Measurements from ENCODE around the gene PDE6H. TPM values are rescaled to one million over a fixed set of nuclear protein-coding genes. Genes with fewer than 3 reads are reported as not detected.

The PDE6H gene
- total RNA-seq, 1 donor, result not detected

DNA sequence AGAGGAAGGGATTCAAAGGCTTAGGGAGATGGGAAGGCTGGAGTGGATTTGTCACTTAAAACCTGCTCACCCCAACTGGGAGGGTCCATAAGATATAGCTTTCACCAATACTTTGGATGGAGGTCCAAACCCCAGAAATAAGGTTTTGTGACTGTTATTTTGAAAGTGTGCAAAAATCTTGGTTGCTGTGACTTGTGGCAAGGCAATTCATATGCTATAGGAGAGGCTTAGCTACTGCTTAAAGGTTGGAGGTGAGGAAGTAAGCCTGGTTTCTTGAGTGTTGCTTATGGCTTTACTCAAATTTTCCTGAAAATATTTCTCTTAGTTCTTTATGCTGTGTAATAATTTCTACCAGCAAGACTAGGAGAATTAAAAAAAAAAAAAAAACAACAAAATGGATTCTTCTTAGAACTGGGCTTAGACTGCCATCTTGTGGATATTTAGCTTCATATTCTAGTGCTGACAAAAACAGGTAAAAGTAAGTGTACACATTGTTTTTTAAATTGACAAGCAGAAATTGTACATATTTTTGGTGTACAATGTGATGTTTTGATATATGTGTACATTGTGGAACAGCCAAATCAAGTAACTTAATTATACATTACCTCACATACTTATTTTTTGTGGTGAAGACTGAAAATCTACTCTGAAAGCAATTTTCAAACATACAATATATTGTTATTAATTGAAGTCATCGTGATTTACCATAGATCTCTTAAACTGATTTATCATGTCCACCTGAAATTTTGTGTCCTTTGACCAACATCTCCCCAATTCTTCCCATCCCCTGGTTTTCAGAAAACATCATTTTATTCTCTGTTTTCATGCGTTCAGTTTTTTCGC is 23.0 kb downstream of the PDE6H start:
- Histone ChIP-seq H2AFZ (ENCODE audit: low read length) (no peak overlapping the region), H3K4me3 (ENCODE audit: insufficient read depth, low read length) (no peak overlapping the region), H3K4me2 (ENCODE audit: insufficient read depth, low read length) (no peak overlapping the region), H3K9me3 (ENCODE audit: low read depth, low read length) (no peaks in the 10 kb centered on the region), H3K27ac (ENCODE audit: low read depth, low read length) (no peak overlapping the region), H3K4me1 (ENCODE audit: insufficient read depth, low read length) (no peaks in the 10 kb centered on the region), H3K27me3 (ENCODE audit: insufficient read depth, low read length) (no peaks in the 10 kb centered on the region), H3K79me2 (ENCODE audit: insufficient read depth, low read length) (no peaks in the 10 kb centered on the region), H3K36me3 (ENCODE audit: insufficient read depth, low read length) (no peaks in the 10 kb centered on the region), H4K20me1 (ENCODE audit: insufficient read depth, low read length) (no peaks in the 10 kb centered on the region)
- DNase-seq (ENCODE audit: insufficient read length, low spot score, missing footprints), result no peak
- TF ChIP-seq, protein P1, sequence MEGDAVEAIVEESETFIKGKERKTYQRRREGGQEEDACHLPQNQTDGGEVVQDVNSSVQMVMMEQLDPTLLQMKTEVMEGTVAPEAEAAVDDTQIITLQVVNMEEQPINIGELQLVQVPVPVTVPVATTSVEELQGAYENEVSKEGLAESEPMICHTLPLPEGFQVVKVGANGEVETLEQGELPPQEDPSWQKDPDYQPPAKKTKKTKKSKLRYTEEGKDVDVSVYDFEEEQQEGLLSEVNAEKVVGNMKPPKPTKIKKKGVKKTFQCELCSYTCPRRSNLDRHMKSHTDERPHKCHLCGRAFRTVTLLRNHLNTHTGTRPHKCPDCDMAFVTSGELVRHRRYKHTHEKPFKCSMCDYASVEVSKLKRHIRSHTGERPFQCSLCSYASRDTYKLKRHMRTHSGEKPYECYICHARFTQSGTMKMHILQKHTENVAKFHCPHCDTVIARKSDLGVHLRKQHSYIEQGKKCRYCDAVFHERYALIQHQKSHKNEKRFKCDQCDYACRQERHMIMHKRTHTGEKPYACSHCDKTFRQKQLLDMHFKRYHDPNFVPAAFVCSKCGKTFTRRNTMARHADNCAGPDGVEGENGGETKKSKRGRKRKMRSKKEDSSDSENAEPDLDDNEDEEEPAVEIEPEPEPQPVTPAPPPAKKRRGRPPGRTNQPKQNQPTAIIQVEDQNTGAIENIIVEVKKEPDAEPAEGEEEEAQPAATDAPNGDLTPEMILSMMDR (IDR thresholded peaks at IDR 0.05; ENCODE audit: extremely low read depth, low read depth, low read length), result peak; percentile 56

DNA sequence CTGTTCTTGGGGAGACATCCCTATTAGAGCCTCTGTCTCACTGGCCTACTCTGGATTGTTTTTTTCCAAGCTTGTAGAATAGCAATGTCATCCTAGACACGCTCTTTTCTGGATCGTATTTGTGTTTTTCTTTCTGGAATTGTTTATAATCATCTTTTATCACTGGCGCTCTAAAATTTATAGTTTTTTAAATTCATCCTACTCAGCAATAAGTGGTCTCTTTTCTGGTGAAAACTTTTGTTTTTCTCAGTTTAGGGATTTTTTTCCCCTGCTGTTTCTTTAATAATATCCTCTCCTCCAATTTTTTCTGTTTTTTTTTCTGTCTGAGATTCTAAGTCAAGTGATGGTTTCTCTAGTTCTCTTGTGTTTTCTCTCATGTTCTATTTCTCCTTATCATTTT is 25.2 kb downstream of the PDE6H start:
- H3K27ac ChIP-seq (ENCODE audit: low read depth, low read length), result no peak overlapping the region
- no peak overlapping the region for H2AFZ ChIP-seq (ENCODE audit: low read length)
- no peaks in the 10 kb centered on the region for H4K20me1 ChIP-seq (ENCODE audit: insufficient read depth, low read length)
- H3K4me2 ChIP-seq (ENCODE audit: insufficient read depth, low read length), result no peak overlapping the region
- no peaks in the 10 kb centered on the region for H3K4me1 ChIP-seq (ENCODE audit: insufficient read depth, low read length)
- TF ChIP-seq, protein P1 (IDR thresholded peaks at IDR 0.05; ENCODE audit: extremely low read depth, low read depth, low read length), result no peak
- H3K27me3 ChIP-seq (ENCODE audit: insufficient read depth, low read length), result peaks cover 13% of the 10 kb centered on the region
- no peaks in the 10 kb centered on the region for H3K36me3 ChIP-seq (ENCODE audit: insufficient read depth, low read length)
- H3K79me2 ChIP-seq (ENCODE audit: insufficient read depth, low read length), result no peaks in the 10 kb centered on the region
- no peak for DNase-seq (ENCODE audit: insufficient read length, low spot score, missing footprints)
- H3K9me3 ChIP-seq (ENCODE audit: low read depth, low read length), result no peaks in the 10 kb centered on the region
- no peak overlapping the region for H3K4me3 ChIP-seq (ENCODE audit: insufficient read depth, low read length)

DNA sequence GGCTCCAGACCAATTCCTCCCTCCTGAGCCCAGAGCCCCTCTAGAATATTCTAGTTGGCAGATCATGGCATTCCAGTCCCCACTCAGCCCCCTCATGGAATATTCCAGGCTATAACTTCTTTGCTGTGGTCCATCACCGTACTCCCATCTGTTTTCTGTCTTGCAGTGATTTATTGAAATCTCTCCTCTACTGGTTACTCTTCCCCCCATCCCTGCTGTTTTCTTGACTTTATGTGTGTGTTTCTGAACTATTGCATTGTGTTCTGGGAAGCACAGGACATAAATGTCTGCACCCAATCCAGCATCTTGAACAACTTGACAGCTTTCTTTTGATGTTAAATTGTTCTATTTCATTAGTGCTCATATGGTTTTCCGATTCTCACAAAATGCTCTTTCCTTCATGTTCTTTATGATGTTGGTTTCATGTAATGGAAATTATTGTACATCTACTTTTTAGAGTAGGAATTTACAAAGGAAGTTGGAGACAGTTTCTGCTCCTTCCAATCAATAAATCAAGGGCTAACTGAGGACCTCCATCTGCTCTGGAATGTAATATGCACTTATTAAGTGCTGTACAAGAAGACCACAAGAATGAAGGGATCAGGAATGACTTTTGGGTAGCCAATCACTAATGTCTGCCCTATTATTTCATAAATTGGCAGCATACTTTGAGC is 26.3 kb downstream of the PDE6H start:
- H4K20me1 ChIP-seq (ENCODE audit: insufficient read depth, low read length), result no peaks in the 10 kb centered on the region
- no peak for DNase-seq (ENCODE audit: insufficient read length, low spot score, missing footprints)
- H2AFZ ChIP-seq (ENCODE audit: low read length), result no peak overlapping the region
- no peak overlapping the region for H3K4me2 ChIP-seq (ENCODE audit: insufficient read depth, low read length)
- no peaks in the 10 kb centered on the region for H3K36me3 ChIP-seq (ENCODE audit: insufficient read depth, low read length)
- TF ChIP-seq, protein P1 (IDR thresholded peaks at IDR 0.05; ENCODE audit: extremely low read depth, low read depth, low read length), result no peak
- H3K79me2 ChIP-seq (ENCODE audit: insufficient read depth, low read length), result no peaks in the 10 kb centered on the region
- no peak overlapping the region for H3K27ac ChIP-seq (ENCODE audit: low read depth, low read length)
- no peak overlapping the region for H3K4me3 ChIP-seq (ENCODE audit: insufficient read depth, low read length)
- no peaks in the 10 kb centered on the region for H3K9me3 ChIP-seq (ENCODE audit: low read depth, low read length)
- no peaks in the 10 kb centered on the region for H3K4me1 ChIP-seq (ENCODE audit: insufficient read depth, low read length)
- H3K27me3 ChIP-seq (ENCODE audit: insufficient read depth, low read length), result peaks cover 20% of the 10 kb centered on the region

DNA sequence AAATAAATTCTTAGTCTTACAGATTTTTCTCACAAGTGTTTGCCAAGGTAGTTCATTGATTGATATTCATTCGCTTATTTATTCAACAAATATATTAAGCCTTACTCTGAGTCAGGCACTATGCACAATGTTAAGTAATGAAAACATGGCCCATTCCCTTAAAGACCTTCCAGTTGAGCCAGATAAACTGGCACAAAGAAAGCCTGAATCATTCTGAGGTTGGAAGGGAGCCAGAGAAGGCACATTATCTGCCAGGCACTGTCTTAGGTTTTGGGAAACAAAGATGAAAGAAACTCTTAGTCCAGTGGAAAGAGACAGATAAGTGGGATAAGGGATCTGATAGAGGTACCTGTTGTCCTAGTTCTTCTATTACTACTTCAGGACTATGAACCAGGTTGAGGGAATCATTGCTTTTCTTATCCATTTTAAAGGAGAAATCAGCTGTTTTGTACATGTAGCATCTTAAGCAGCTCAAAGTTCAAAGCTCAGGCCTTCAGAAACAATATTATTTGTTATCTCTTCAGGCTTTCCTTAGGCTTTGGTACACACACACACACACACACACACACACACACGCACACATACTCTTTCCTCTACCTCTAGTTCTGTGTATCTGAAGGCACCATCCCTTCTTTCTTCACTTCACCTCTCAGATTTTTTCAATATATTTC is 27.0 kb downstream of the PDE6H start:
- TF ChIP-seq, protein P1 (IDR thresholded peaks at IDR 0.05; ENCODE audit: extremely low read depth, low read depth, low read length), result no peak
- H3K9me3 ChIP-seq (ENCODE audit: low read depth, low read length), result no peaks in the 10 kb centered on the region
- no peak overlapping the region for H2AFZ ChIP-seq (ENCODE audit: low read length)
- no peaks in the 10 kb centered on the region for H3K36me3 ChIP-seq (ENCODE audit: insufficient read depth, low read length)
- H3K79me2 ChIP-seq (ENCODE audit: insufficient read depth, low read length), result no peaks in the 10 kb centered on the region
- no peak overlapping the region for H3K27ac ChIP-seq (ENCODE audit: low read depth, low read length)
- H3K4me2 ChIP-seq (ENCODE audit: insufficient read depth, low read length), result no peak overlapping the region
- no peaks in the 10 kb centered on the region for H3K4me1 ChIP-seq (ENCODE audit: insufficient read depth, low read length)
- no peak overlapping the region for H3K4me3 ChIP-seq (ENCODE audit: insufficient read depth, low read length)
- H3K27me3 ChIP-seq (ENCODE audit: insufficient read depth, low read length), result peaks cover 20% of the 10 kb centered on the region
- no peak for DNase-seq (ENCODE audit: insufficient read length, low spot score, missing footprints)
- no peaks in the 10 kb centered on the region for H4K20me1 ChIP-seq (ENCODE audit: insufficient read depth, low read length)
